Nephron progenitor cell (in vitro differentiated cells): Measurements from ENCODE around the gene ATG2A.

ENCODE experiments used
- DNase-seq: peaks from one replicate; pipeline ENCODE4 v3.0.0; 2021
- H3K27ac Mint-ChIP-seq: 2 replicates; pipeline ENCODE4 v1.8.0; 2021; ENCODE audit warnings: mild to moderate bottlenecking, moderate library complexity, mixed read lengths
- H3K27me3 Mint-ChIP-seq: 2 replicates; pipeline ENCODE4 v1.8.0; 2021; ENCODE audit warnings: mild to moderate bottlenecking, low read depth, mixed read lengths; ENCODE audit not compliant: poor library complexity
- H3K36me3 Mint-ChIP-seq: 2 replicates; pipeline ENCODE4 v1.8.0; 2021; ENCODE audit warnings: low read depth, mixed read lengths
- H3K4me1 Mint-ChIP-seq: 2 replicates; pipeline ENCODE4 v1.8.0; 2021; ENCODE audit warnings: mixed read lengths
- H3K4me3 Mint-ChIP-seq: 2 replicates; pipeline ENCODE4 v1.8.0; 2021; ENCODE audit warnings: mild to moderate bottlenecking, moderate library complexity, mixed read lengths
- H3K9me3 Mint-ChIP-seq: 2 replicates; pipeline ENCODE4 v1.8.0; 2021; ENCODE audit warnings: mild to moderate bottlenecking, moderate library complexity, mixed read lengths
- TF ChIP-seq, protein P1 (sequence below): fragments of 200-600 bp; sonication (generic); IDR thresholded peaks from 2 replicates; pipeline ENCODE4 v1.5.0; 2021; ENCODE audit warnings: antibody characterized with exemption

Gene ATG2A

DNA sequence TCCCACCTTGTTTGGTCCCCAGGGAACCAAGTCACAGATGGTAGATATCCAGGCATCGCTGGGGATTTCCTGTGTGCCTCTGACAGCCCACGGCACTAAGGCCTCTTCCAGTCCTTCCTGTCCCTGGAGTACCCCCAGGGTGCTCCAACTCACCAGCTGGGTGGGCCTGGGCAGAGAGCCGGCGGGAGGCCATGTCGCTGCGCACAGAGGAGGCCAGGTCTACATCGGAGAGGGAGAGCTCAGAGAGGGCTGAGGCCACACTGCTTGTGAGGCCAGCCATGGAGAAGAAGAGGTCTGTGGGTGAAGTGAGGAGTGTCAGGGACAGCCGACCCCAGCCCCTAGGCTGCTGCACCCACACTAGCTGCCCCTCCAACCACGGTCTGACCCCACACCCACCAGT, 5.3 kb downstream of the ATG2A start:
- Mint-ChIP-seq H3K4me3 (no peak overlapping the region), H3K27me3 (no peaks in the 10 kb centered on the region), H3K9me3 (no peaks in the 10 kb centered on the region), H3K4me1 (peaks cover 21% of the 10 kb centered on the region), H3K27ac (no peak overlapping the region), H3K36me3 (peaks cover 15% of the 10 kb centered on the region)
- no peak for DNase-seq
- TF ChIP-seq, protein P1, sequence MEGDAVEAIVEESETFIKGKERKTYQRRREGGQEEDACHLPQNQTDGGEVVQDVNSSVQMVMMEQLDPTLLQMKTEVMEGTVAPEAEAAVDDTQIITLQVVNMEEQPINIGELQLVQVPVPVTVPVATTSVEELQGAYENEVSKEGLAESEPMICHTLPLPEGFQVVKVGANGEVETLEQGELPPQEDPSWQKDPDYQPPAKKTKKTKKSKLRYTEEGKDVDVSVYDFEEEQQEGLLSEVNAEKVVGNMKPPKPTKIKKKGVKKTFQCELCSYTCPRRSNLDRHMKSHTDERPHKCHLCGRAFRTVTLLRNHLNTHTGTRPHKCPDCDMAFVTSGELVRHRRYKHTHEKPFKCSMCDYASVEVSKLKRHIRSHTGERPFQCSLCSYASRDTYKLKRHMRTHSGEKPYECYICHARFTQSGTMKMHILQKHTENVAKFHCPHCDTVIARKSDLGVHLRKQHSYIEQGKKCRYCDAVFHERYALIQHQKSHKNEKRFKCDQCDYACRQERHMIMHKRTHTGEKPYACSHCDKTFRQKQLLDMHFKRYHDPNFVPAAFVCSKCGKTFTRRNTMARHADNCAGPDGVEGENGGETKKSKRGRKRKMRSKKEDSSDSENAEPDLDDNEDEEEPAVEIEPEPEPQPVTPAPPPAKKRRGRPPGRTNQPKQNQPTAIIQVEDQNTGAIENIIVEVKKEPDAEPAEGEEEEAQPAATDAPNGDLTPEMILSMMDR = no peak

DNA sequence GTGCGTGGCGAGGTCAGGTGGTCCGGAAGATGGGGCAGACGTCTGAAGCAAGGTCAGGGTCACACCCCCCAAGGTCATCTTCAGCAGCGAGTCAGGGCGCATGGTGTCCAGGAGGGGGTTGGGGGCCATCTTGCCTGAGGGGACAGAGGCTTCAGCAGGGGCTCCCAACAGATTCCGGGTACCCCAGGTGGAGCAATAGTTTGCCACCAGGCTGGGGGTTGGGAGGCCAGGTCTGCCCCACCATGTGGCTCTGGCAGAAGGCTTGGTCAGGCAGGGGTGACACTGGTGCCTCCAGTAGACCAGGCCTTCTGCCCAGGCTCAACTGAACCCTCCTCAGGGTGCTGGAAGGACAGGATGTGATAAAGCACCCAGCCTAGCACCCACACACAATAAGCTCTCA, 5.9 kb downstream of the ATG2A start:
- no peaks in the 10 kb centered on the region for H3K9me3 Mint-ChIP-seq

DNA sequence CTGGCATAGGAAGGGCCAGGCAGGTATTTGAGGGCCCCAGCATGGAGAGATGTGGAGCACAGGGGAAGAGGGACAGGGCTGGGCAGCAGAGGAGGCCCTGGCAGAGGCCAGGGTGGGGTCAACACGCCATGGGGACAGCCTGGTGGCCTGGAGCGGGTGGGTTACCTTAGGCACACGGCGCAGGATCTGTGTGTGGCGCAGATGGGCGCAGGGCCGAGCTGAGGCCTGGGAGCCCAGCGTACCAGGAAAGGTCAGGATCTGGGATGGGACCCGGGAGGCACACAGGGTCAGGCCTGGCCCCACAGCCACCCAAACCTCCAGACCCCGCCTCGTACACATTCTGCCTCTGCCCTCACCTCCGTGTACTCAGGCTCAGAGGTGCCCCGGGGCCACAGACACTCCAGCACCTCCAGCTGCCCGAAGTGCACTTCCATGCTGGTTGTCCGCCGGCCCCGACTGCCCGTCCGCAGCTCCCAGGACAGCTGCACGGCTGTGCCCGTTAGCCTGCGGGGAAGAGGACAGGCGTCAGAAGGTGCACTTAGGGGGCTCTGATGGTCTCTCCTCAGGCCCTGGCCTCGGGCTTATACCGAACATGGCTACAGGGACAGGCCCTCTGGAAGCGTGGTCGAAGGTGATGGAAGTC, 6.4 kb downstream of the ATG2A start:
- H3K4me1 Mint-ChIP-seq = peaks cover 10% of the 10 kb centered on the region
- no peaks in the 10 kb centered on the region for H3K9me3 Mint-ChIP-seq
- no peak for DNase-seq
- H3K27me3 Mint-ChIP-seq = no peaks in the 10 kb centered on the region
- TF ChIP-seq, protein P1 = no peak
- H3K36me3 Mint-ChIP-seq = peaks cover 15% of the 10 kb centered on the region
- no peak overlapping the region for H3K4me3 Mint-ChIP-seq
- no peak overlapping the region for H3K27ac Mint-ChIP-seq

More for the DNA sequence above, 5.9 kb downstream of the ATG2A start:
- H3K4me1 Mint-ChIP-seq = peaks cover 16% of the 10 kb centered on the region
- H3K36me3 Mint-ChIP-seq = peaks cover 15% of the 10 kb centered on the region
- no peak overlapping the region for H3K27ac Mint-ChIP-seq
- no peak for DNase-seq
- TF ChIP-seq, protein P1 = no peak
- no peaks in the 10 kb centered on the region for H3K27me3 Mint-ChIP-seq
- no peak overlapping the region for H3K4me3 Mint-ChIP-seq

DNA sequence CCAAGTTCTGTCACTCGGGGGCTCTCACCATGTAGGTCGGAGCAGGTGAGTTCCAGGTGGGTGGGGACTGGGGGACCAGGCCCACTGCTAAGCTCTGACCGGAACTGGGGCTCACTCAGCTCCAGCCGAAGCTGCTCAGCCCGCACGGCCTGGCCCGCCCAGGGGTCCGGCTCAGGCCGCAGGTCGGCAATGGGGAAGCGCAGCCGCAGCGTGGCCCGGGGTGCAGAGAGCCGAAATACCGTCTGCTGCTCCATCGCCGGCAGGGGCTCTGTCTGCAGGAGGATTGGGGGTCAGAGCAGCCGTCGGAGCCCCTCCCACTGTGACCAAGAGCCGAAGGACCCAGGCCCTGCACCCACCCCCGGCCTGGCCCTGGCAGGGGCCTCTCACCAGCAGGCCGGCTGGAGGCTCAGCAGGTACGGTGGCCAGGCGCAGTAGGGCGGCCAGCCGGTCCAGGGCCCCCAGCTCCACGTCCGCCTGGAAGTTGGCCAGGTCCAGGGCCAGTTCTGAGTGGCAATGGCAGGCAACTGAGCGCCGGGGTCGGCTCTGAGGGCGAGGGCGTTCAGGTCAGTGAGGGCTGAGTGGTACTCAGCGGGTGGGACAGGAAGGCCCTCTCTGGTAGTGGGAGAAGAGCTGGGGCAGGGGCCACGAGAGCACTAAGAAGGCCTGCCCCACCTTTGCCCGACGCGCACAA, 7.2 kb downstream of the ATG2A start:
- Mint-ChIP-seq H3K9me3 (no peaks in the 10 kb centered on the region), H3K4me1 (peaks cover 4% of the 10 kb centered on the region), H3K36me3 (peaks cover 21% of the 10 kb centered on the region), H3K4me3 (no peak overlapping the region), H3K27ac (no peak overlapping the region), H3K27me3 (no peaks in the 10 kb centered on the region)
- TF ChIP-seq, protein P1 = no peak
- DNase-seq = no peak

GRCh38 chr11:64908766-64909165, 8.2 kb downstream of the ATG2A start:
- Mint-ChIP-seq H3K9me3 (no peaks in the 10 kb centered on the region), H3K4me3 (no peak overlapping the region), H3K27ac (no peak overlapping the region), H3K36me3 (peaks cover 25% of the 10 kb centered on the region), H3K27me3 (no peaks in the 10 kb centered on the region), H3K4me1 (no peaks in the 10 kb centered on the region)
- DNase-seq = no peak
- TF ChIP-seq, protein P1 = no peak

DNA sequence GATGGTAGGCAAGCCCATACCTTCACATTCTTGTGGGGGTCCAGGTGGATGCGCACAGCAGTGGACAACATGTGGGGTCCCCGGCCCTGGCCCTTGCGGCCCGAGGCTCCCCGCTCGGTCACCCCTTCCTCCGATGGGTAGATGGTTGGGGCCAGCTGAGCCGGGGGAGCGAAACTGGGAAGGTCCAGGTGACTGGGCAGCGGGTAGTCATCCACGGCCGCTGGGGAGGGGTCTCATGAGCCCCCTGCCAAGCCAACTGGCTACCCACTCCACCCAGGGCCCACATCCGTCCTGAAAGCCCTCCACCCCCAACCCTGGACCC, 10.7 kb downstream of the ATG2A start:
- TF ChIP-seq, protein P1 = no peak
- no peak for DNase-seq
- Mint-ChIP-seq H3K27me3 (no peaks in the 10 kb centered on the region), H3K36me3 (peaks cover 22% of the 10 kb centered on the region), H3K27ac (no peak overlapping the region), H3K4me3 (no peak overlapping the region), H3K4me1 (peaks cover 6% of the 10 kb centered on the region), H3K9me3 (no peaks in the 10 kb centered on the region)
